Astrocyte (in vitro differentiated cells and primary cell): ENCODE data around the gene POLR2F. TPM values are rescaled to one million over a fixed set of nuclear protein-coding genes. Genes with fewer than 3 reads are reported as not detected.

Experiments
- DNase-seq: peaks from one replicate; pipeline ENCODE4 v3.0.0-alpha.2; 2010; ENCODE audit warnings: low read depth
- FAIRE-seq: peaks from 2 replicates; lab custom pipeline; 2011; peaks lifted over from hg19 to GRCh38; lab: Jason Lieb, UNC
- H2AFZ ChIP-seq: 2 replicates; pipeline ENCODE4 v1.6.0; 2012; ENCODE audit warnings: low read depth, low read length, inconsistent platforms
- H3K27ac ChIP-seq: 2 replicates; pipeline ENCODE4 v1.5.1; 2011; ENCODE audit warnings: low read depth, low read length, inconsistent platforms
- H3K27me3 ChIP-seq: 2 replicates; pipeline ENCODE4 v1.6.0; 2011; ENCODE audit warnings: low read length, inconsistent platforms; ENCODE audit not compliant: insufficient read depth
- H3K36me3 ChIP-seq: 2 replicates; pipeline ENCODE4 v1.5.1; 2011; ENCODE audit warnings: low read length, inconsistent platforms; ENCODE audit not compliant: insufficient read depth
- H3K4me1 ChIP-seq: 2 replicates; pipeline ENCODE4 v1.5.1; 2011; ENCODE audit warnings: low read length, inconsistent platforms; ENCODE audit not compliant: insufficient read depth
- H3K4me2 ChIP-seq: 2 replicates; pipeline ENCODE4 v1.6.0; 2012; ENCODE audit warnings: low read length, inconsistent platforms
- H3K4me3 ChIP-seq: 2 replicates; pipeline ENCODE4 v1.5.1; 2011; ENCODE audit warnings: low read depth, mild to moderate bottlenecking, low read length, inconsistent platforms; ENCODE audit not compliant: insufficient read depth
- H3K79me2 ChIP-seq: 2 replicates; pipeline ENCODE4 v1.6.0; 2012; ENCODE audit warnings: mild to moderate bottlenecking, low read length, inconsistent platforms; ENCODE audit not compliant: insufficient read depth
- H3K9ac ChIP-seq: 2 replicates; pipeline ENCODE4 v1.6.0; 2012; ENCODE audit warnings: mild to moderate bottlenecking, low read length, inconsistent platforms
- H3K9me3 ChIP-seq: 2 replicates; pipeline ENCODE4 v1.5.1; 2012; ENCODE audit warnings: low read depth, mild to moderate bottlenecking, low read length, inconsistent platforms; ENCODE audit not compliant: insufficient read depth
- H4K20me1 ChIP-seq: 2 replicates; pipeline ENCODE4 v1.6.0; 2012; ENCODE audit warnings: low read length, inconsistent platforms; ENCODE audit not compliant: insufficient read depth
- H3K27ac Mint-ChIP-seq: one replicate; pipeline ENCODE4 v1.8.0; 2021; ENCODE audit warnings: mild to moderate bottlenecking, mixed read lengths; ENCODE audit not compliant: unreplicated experiment
- H3K27me3 Mint-ChIP-seq: one replicate; pipeline ENCODE4 v1.8.0; 2021; ENCODE audit warnings: low read depth, mixed read lengths; ENCODE audit not compliant: unreplicated experiment
- H3K36me3 Mint-ChIP-seq: one replicate; pipeline ENCODE4 v1.8.0; 2021; ENCODE audit warnings: low read depth, mixed read lengths; ENCODE audit not compliant: unreplicated experiment
- H3K4me1 Mint-ChIP-seq: one replicate; pipeline ENCODE4 v1.8.0; 2021; ENCODE audit warnings: low read depth, mixed read lengths; ENCODE audit not compliant: unreplicated experiment
- H3K4me3 Mint-ChIP-seq: one replicate; pipeline ENCODE4 v1.8.0; 2021; ENCODE audit warnings: mild to moderate bottlenecking, moderate library complexity, mixed read lengths; ENCODE audit not compliant: unreplicated experiment
- H3K9me3 Mint-ChIP-seq: one replicate; pipeline ENCODE4 v1.8.0; 2021; ENCODE audit warnings: mild to moderate bottlenecking, mixed read lengths; ENCODE audit not compliant: unreplicated experiment
- CTCF ChIP-seq: IDR thresholded peaks from 2 replicates; pipeline ENCODE4 v1.5.1; 2011; ENCODE audit warnings: low read depth, mild to moderate bottlenecking, inconsistent platforms, low read length, moderate library complexity; ENCODE audit not compliant: insufficient read depth
- EZH2 ChIP-seq: IDR thresholded peaks from 2 replicates; pipeline ENCODE4 v1.6.1; 2012; ENCODE audit warnings: mild to moderate bottlenecking, low read length, inconsistent platforms; ENCODE audit not compliant: insufficient read depth
- total RNA-seq: library from RNA; stranded (reverse); gene quantifications from 2 replicates; pipeline ENCODE4 v1.2.1, GENCODE V29; 2021

The POLR2F gene
- total RNA-seq, 1 donor from 2014 or later: 149 TPM

- Histone ChIP-seq H3K27me3 (no peaks in the 10 kb centered on the region), H2AFZ (peak overlapping the region; percentile 7), H3K9ac (peak overlapping the region; percentile 88), H3K4me2 (peak overlapping the region; percentile 100), H3K79me2 (peaks cover 60% of the 10 kb centered on the region), H4K20me1 (peaks cover 51% of the 10 kb centered on the region), H3K27ac (peak overlapping the region; percentile 99), H3K4me1 (peaks cover 36% of the 10 kb centered on the region), H3K4me3 (peak overlapping the region; percentile 84), H3K9me3 (no peaks in the 10 kb centered on the region), H3K36me3 (no peaks in the 10 kb centered on the region)
- H3K27ac Mint-ChIP-seq: peak overlapping the region; percentile 87
- peaks cover 47% of the 10 kb centered on the region for H3K4me1 Mint-ChIP-seq
- TF ChIP-seq CTCF (no peak), EZH2 (no peak)
- peaks cover 9% of the 10 kb centered on the region for H3K36me3 Mint-ChIP-seq
- FAIRE-seq: no peak
- no peaks in the 10 kb centered on the region for H3K27me3 Mint-ChIP-seq
- DNase-seq: no peak
- H3K4me3 Mint-ChIP-seq: peak overlapping the region; percentile 85
- H3K9me3 Mint-ChIP-seq: no peaks in the 10 kb centered on the region
These were observed 46.2 kb upstream of the POLR2F start for GRCh38 chr22:37907036-37907954.

GRCh38 chr22:37909766-37910165 lies 43.7 kb upstream of the POLR2F start:
- Mint-ChIP-seq H3K9me3 (no peaks in the 10 kb centered on the region), H3K27ac (no peak overlapping the region), H3K4me1 (peaks cover 47% of the 10 kb centered on the region), H3K4me3 (peak overlapping the region; percentile 74), H3K27me3 (no peaks in the 10 kb centered on the region), H3K36me3 (peaks cover 11% of the 10 kb centered on the region)
- Histone ChIP-seq H2AFZ (no peak overlapping the region), H4K20me1 (peaks cover 59% of the 10 kb centered on the region), H3K4me1 (peaks cover 32% of the 10 kb centered on the region), H3K4me2 (no peak overlapping the region), H3K4me3 (no peak overlapping the region), H3K36me3 (peaks cover 10% of the 10 kb centered on the region), H3K79me2 (peaks cover 64% of the 10 kb centered on the region), H3K9me3 (no peaks in the 10 kb centered on the region), H3K9ac (no peak overlapping the region), H3K27me3 (no peaks in the 10 kb centered on the region), H3K27ac (no peak overlapping the region)
- DNase-seq (no peak), FAIRE-seq (no peak)
- TF ChIP-seq CTCF (no peak), EZH2 (no peak)
